PFSK-1 (cell line): Measurements from ENCODE around the gene ACKR2.

ENCODE experiments used
- FOXP2 ChIP-seq: optimal IDR thresholded peaks from 2 replicates; pipeline ENCODE3; 2011; ENCODE audit warnings: borderline replicate concordance, control low read depth, inconsistent platforms; ENCODE audit not compliant: insufficient read depth; ENCODE audit errors: extremely low read length, extremely low read depth
- POLR2AphosphoS5 ChIP-seq: IDR thresholded peaks from 2 replicates; pipeline ENCODE4 v1.6.1; 2012; ENCODE audit warnings: low read depth, mild to moderate bottlenecking, control low read depth, low read length, moderate library complexity
- SIN3A ChIP-seq: IDR thresholded peaks from 2 replicates; pipeline ENCODE4 v1.6.1; 2012; ENCODE audit warnings: mild to moderate bottlenecking, low read length, moderate library complexity, borderline replicate concordance; ENCODE audit not compliant: insufficient read depth
- TAF1 ChIP-seq: IDR thresholded peaks from 2 replicates; pipeline ENCODE4 v1.6.1; 2012; ENCODE audit warnings: low read length, control low read depth, borderline replicate concordance; ENCODE audit not compliant: insufficient read depth
- TF ChIP-seq, protein P1 (sequence below), 2 experiments: IDR thresholded peaks; 2 replicates each; pipeline versions ENCODE4 v1.6.1 to v1.8.0; 2011 to 2012; ENCODE audit warnings: low read depth in 2 of 2, low read length in 2 of 2, control low read depth in 1 of 2, inconsistent platforms in 1 of 2, mild to moderate bottlenecking in 1 of 2, moderate library complexity in 1 of 2; ENCODE audit not compliant: insufficient read depth in 1 of 2

Gene ACKR2

DNA sequence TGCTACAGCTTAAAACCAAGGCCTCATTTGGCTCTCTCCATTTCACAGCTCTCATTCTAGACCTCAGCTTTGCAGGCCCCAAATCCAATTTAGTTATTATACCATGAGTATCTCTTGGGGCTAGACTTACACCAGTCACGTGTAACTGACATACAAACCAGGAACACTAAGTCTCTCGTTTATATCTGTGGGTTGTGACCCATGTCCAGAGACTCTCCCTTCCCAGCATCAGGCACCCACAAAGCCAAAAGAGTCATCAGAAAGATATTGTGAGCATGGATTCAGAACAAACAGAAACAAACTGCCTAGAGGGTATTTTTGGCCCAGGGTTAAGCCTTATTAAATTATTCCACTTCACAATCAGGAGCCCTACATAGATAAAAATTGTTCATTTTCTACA lies 30.6 kb upstream of the ACKR2 start:
- TF ChIP-seq POLR2AphosphoS5: no peak
- no peak for TF ChIP-seq SIN3A
- no peak for TF ChIP-seq TAF1
- no peak for TF ChIP-seq FOXP2
- TF ChIP-seq, protein P1, sequence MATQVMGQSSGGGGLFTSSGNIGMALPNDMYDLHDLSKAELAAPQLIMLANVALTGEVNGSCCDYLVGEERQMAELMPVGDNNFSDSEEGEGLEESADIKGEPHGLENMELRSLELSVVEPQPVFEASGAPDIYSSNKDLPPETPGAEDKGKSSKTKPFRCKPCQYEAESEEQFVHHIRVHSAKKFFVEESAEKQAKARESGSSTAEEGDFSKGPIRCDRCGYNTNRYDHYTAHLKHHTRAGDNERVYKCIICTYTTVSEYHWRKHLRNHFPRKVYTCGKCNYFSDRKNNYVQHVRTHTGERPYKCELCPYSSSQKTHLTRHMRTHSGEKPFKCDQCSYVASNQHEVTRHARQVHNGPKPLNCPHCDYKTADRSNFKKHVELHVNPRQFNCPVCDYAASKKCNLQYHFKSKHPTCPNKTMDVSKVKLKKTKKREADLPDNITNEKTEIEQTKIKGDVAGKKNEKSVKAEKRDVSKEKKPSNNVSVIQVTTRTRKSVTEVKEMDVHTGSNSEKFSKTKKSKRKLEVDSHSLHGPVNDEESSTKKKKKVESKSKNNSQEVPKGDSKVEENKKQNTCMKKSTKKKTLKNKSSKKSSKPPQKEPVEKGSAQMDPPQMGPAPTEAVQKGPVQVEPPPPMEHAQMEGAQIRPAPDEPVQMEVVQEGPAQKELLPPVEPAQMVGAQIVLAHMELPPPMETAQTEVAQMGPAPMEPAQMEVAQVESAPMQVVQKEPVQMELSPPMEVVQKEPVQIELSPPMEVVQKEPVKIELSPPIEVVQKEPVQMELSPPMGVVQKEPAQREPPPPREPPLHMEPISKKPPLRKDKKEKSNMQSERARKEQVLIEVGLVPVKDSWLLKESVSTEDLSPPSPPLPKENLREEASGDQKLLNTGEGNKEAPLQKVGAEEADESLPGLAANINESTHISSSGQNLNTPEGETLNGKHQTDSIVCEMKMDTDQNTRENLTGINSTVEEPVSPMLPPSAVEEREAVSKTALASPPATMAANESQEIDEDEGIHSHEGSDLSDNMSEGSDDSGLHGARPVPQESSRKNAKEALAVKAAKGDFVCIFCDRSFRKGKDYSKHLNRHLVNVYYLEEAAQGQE (IDR thresholded peaks at IDR 0.05; ENCODE audit: insufficient read depth in 1 of 2, low read depth in 2 of 2, low read length in 2 of 2): no peak

DNA sequence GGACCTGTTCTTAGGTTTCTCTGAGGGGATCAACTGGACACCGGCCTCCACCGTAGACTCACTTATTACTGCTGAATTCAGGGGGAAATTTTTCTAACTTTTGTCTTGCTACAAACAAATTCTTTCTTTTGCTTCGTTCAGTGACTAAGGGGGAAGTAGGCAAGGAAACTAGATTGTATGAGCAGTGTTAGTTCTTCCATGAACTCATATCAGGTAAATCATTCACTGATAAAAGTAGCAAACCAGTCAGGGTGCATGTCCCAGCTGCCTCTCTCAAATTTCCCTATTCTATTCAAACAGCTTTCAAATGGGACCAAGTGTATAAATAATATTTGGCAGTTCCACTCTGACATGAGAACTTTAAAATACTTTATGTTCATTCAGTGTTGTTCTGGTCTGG lies 28.8 kb upstream of the ACKR2 start:
- TF ChIP-seq POLR2AphosphoS5 (no peak), SIN3A (no peak), FOXP2 (no peak)
- TF ChIP-seq, protein P1 (IDR thresholded peaks at IDR 0.05; ENCODE audit: insufficient read depth in 1 of 2, low read depth in 2 of 2, low read length in 2 of 2): no peak

DNA sequence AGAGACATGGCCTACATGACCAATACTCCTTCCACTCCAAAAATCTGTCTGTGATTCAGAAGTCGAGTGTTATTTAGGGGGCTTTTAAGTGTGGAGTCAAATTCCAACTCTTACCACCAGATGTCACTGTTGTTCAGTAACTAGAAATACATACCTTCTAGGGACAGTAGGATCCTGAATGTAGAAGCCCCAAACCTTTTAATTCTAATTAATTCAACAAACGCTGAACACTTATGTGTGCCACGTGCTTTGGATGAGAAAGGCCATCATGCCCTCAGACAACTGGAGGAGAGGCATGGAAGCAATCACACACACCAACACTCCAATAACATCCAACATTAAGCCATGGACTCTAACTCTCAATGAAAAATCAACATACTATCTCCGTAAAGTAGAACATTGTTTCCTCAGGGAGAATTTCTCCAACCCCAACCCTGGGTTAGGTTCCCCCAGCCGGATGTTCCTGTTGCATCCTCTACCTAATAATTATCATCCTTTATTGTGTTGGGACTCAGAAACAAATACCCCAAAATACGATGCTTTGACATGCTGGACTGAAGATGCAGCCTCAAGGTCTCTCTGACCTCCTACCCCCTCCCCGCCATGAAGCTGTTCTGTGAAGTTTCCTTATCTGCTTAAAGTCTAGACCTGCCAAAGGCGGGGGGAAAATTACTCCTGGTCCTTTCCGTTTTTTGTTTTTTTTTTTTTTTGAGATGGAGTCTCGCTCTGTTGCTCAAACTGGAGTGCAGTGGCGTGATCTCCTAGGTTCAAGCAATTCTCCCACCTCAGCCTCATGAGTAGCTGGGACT lies 28.1 kb upstream of the ACKR2 start:
- TF ChIP-seq SIN3A: no peak
- TF ChIP-seq, protein P1 (IDR thresholded peaks at IDR 0.05; ENCODE audit: insufficient read depth in 1 of 2, low read depth in 2 of 2, low read length in 2 of 2): no peak
- no peak for TF ChIP-seq POLR2AphosphoS5
- no peak for TF ChIP-seq FOXP2

DNA sequence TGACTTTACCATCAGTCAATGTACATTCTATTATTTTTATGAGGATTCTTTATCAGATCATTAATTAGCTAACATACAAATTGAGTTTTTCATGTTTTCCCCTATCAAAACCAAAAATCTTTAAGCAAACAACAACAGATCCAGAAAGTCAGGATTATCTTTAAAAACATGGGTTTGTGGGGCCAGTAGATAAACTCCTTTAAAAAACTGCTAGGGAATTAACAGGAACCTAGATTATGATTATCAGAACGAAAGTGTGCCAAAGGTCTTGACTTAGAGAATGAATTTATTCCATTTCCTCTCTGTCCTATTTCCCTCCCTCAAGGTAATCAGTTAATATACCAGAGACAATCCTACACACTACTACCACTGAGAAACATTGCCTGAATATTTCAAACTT lies 23.0 kb upstream of the ACKR2 start:
- TF ChIP-seq SIN3A: no peak
- no peak for TF ChIP-seq POLR2AphosphoS5

DNA sequence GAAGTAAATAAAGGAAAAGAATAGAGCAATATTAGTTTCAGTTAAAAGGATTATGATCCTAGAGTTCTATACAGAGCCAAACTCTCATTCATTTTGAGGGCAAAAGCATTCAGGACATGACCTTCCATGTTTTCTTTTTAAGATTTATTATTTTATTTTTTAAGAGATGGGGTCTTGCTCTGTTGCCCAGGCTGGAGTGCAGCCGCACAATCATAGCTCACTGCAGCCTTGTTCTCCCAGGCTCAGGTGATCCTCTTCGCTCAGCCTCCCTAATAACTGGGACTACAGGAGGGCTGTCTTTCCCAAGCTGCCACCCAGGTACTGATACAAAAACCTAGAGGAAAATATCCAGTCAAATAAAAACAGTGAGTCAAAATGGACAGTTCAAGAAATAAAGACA lies 22.6 kb upstream of the ACKR2 start:
- no peak for TF ChIP-seq SIN3A
- TF ChIP-seq FOXP2: no peak
- TF ChIP-seq POLR2AphosphoS5: no peak
- TF ChIP-seq TAF1: no peak
- TF ChIP-seq, protein P1 (IDR thresholded peaks at IDR 0.05; ENCODE audit: insufficient read depth in 1 of 2, low read depth in 2 of 2, low read length in 2 of 2): no peak
